Caco-2 (cell line): ENCODE results near the gene RAMACL. TPM values are rescaled to one million over a fixed set of nuclear protein-coding genes. Genes with fewer than 3 reads are reported as not detected.

Experiments
- BruUV-seq: library from RNA; stranded (reverse); fragments of 400-500 nt; replicated peaks from 2 replicates; lab custom pipeline; 2021; lab: Mats Ljungman, UMichigan
- CTCF ChIA-PET: fragments of 300-600 bp; sonication (Branson Sonifier 250); formaldehyde crosslinking; loops from one replicate; lab custom pipeline; 2022; ENCODE audit warnings: antibody characterized with exemption; lab: Charles Lee
- POLR2A ChIA-PET: fragments of 300-600 bp; sonication (Branson Sonifier 250); formaldehyde crosslinking; loops from one replicate; lab custom pipeline; 2022; ENCODE audit warnings: antibody characterized with exemption; lab: Charles Lee
- DNase-seq, 2 experiments: peaks; one replicate each; pipeline versions ENCODE4 v3.0.0 to v3.0.0-alpha.2; 2020 to 2022
- H3K27me3 ChIP-seq: replicated peaks from 2 replicates; pipeline ENCODE4 v1.6.0; 2011; ENCODE audit warnings: low read length; ENCODE audit not compliant: control insufficient read depth, insufficient read depth
- H3K36me3 ChIP-seq: 2 replicates; pipeline ENCODE4 v1.5.1; 2011; ENCODE audit warnings: low read length; ENCODE audit not compliant: control insufficient read depth, insufficient read depth
- H3K4me1 ChIP-seq: fragments of 250-450 bp; sonication (Bioruptor Pico); 2 replicates; pipeline ENCODE4 v1.5.1; 2020; ENCODE audit warnings: mild to moderate bottlenecking
- H3K4me3 ChIP-seq: 2 replicates; pipeline ENCODE4 v1.5.1; 2011; ENCODE audit warnings: low read depth, mild to moderate bottlenecking, control low read depth, low read length
- H3K9me3 ChIP-seq: fragments of 250-450 bp; sonication (Bioruptor Pico); 2 replicates; pipeline ENCODE4 v1.5.1; 2020; ENCODE audit warnings: mild to moderate bottlenecking, moderate library complexity
- H3K27ac Mint-ChIP-seq: one replicate; pipeline ENCODE4 v1.8.0; 2022; ENCODE audit warnings: mixed read lengths; ENCODE audit not compliant: unreplicated experiment
- H3K27me3 Mint-ChIP-seq: one replicate; pipeline ENCODE4 v1.8.0; 2022; ENCODE audit warnings: mixed read lengths; ENCODE audit not compliant: insufficient read depth, unreplicated experiment
- H3K36me3 Mint-ChIP-seq: one replicate; pipeline ENCODE4 v1.8.0; 2022; ENCODE audit warnings: mild to moderate bottlenecking, mixed read lengths; ENCODE audit not compliant: insufficient read depth, unreplicated experiment
- H3K4me1 Mint-ChIP-seq: one replicate; pipeline ENCODE4 v1.8.0; 2022; ENCODE audit warnings: low read depth, mixed read lengths; ENCODE audit not compliant: unreplicated experiment
- H3K4me3 Mint-ChIP-seq: one replicate; pipeline ENCODE4 v1.8.0; 2022; ENCODE audit warnings: mild to moderate bottlenecking, moderate library complexity, mixed read lengths; ENCODE audit not compliant: unreplicated experiment
- H3K9me3 Mint-ChIP-seq: one replicate; pipeline ENCODE4 v1.8.0; 2022; ENCODE audit warnings: mixed read lengths; ENCODE audit not compliant: unreplicated experiment
- intact Hi-C: fragments of 100-400 bp; cut with micrococcal nuclease; formaldehyde crosslinking; loops from one replicate; pipeline ENCODE4 v1.10.0; 2022; ENCODE audit not compliant: unreplicated experiment
- total RNA-seq: library from RNA; stranded (reverse); gene quantifications from 2 replicates; pipeline ENCODE4 v1.2.3, GENCODE V29; 2022
- TF ChIP-seq, protein P1 (sequence below), 2 experiments: fragments of 200-600 bp in 1 of 2; IDR thresholded peaks; 1 replicate in 1 of 2; 2 replicates in 1 of 2; pipeline versions ENCODE4 v1.5.1 to v1.8.0; 2011 to 2022; ENCODE audit warnings: antibody characterized with exemption in 1 of 2, control low read depth in 1 of 2, inconsistent platforms in 1 of 2, low read depth in 1 of 2, low read length in 1 of 2, mild to moderate bottlenecking in 1 of 2, moderate library complexity in 1 of 2; ENCODE audit not compliant: insufficient read depth in 1 of 2, severe bottlenecking in 1 of 2, unreplicated experiment in 1 of 2

RAMACL gene
- total RNA-seq, 1 experiment from 2014 or later: 0.20 TPM

DNA sequence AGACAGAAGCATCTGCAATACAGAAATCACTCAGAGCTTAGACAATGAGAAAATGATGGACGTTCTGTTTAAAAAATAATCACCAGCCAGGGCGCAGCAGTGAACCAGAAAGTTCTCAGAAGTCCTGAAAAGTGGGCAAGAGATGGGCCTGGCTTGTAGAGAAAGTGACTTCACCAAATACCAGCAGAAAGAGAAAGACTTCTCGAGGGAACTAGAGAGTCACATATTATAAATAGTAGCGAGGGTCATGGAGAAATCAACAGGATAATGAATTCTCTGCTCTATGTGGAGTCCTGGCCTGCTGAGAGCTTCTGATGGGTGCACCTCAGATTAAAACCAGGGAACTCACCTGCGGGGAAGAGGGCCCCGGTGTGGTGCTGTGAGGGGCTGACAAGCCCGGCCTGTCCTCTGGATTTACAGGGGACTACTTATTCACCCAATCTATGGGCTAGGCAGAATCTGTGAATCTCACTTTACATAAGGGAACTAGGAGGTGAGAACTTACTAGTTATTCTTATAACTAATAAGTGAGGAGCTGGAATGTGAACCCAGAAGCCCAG lies 5.6 kb upstream of the RAMACL start:
- H3K4me3 Mint-ChIP-seq: no peak overlapping the region
- Histone ChIP-seq H3K4me3 (no peak overlapping the region), H3K9me3 (no peaks in the 10 kb centered on the region), H3K27me3 (no peaks in the 10 kb centered on the region; the same call in 1 of the 2 replicates), H3K36me3 (no peaks in the 10 kb centered on the region), H3K4me1 (no peaks in the 10 kb centered on the region)
- DNase-seq: no peak
- no peaks in the 10 kb centered on the region for H3K4me1 Mint-ChIP-seq
- peaks cover 17% of the 10 kb centered on the region for H3K27me3 Mint-ChIP-seq
- ChIA-PET POLR2A (no interaction called here), CTCF (no interaction called here)
- BruUV-seq: no TSS peak
- TF ChIP-seq, protein P1, sequence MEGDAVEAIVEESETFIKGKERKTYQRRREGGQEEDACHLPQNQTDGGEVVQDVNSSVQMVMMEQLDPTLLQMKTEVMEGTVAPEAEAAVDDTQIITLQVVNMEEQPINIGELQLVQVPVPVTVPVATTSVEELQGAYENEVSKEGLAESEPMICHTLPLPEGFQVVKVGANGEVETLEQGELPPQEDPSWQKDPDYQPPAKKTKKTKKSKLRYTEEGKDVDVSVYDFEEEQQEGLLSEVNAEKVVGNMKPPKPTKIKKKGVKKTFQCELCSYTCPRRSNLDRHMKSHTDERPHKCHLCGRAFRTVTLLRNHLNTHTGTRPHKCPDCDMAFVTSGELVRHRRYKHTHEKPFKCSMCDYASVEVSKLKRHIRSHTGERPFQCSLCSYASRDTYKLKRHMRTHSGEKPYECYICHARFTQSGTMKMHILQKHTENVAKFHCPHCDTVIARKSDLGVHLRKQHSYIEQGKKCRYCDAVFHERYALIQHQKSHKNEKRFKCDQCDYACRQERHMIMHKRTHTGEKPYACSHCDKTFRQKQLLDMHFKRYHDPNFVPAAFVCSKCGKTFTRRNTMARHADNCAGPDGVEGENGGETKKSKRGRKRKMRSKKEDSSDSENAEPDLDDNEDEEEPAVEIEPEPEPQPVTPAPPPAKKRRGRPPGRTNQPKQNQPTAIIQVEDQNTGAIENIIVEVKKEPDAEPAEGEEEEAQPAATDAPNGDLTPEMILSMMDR (IDR thresholded peaks at IDR 0.05; ENCODE audit: insufficient read depth in 1 of 2, low read depth in 1 of 2, low read length in 1 of 2, severe bottlenecking in 1 of 2, unreplicated experiment in 1 of 2): no peak
- no peaks in the 10 kb centered on the region for H3K36me3 Mint-ChIP-seq
- no peaks in the 10 kb centered on the region for H3K9me3 Mint-ChIP-seq
- intact Hi-C loops: no loop called here
- H3K27ac Mint-ChIP-seq: no peak overlapping the region

DNA sequence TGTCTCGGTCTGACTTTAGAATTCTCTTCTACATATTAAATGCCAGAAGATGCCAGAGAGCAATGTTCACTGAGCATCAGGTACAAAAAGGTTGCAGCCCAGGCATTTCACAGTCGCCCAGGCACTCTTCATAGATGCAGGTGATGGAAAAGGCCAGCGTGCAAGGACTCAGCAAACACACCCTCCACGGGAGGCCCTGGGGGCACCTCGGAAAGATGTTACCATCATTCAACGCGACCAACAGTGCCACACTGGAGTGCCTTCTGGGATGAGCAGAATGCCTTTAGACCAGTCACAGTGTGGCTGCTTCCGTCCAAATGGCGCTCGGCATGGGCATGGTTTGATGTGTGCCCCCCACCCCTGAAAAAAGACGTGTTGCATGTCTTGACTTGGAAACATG lies 4.5 kb upstream of the RAMACL start:
- no peak for DNase-seq
- H3K9me3 Mint-ChIP-seq: no peaks in the 10 kb centered on the region
- H3K27ac Mint-ChIP-seq: no peak overlapping the region
- TF ChIP-seq, protein P1 (IDR thresholded peaks at IDR 0.05; ENCODE audit: insufficient read depth in 1 of 2, low read depth in 1 of 2, low read length in 1 of 2, severe bottlenecking in 1 of 2, unreplicated experiment in 1 of 2): no peak
- H3K27me3 ChIP-seq: no peaks in the 10 kb centered on the region
- no peaks in the 10 kb centered on the region for H3K36me3 ChIP-seq
- no peak overlapping the region for H3K4me3 Mint-ChIP-seq
- ChIA-PET POLR2A (no interaction called here), CTCF (no interaction called here)
- H3K4me1 ChIP-seq: no peaks in the 10 kb centered on the region
- intact Hi-C loops: no loop called here
- no peak overlapping the region for H3K4me3 ChIP-seq
- H3K36me3 Mint-ChIP-seq: no peaks in the 10 kb centered on the region
- H3K4me1 Mint-ChIP-seq: no peaks in the 10 kb centered on the region
- BruUV-seq: no TSS peak
- peaks cover 13% of the 10 kb centered on the region for H3K27me3 Mint-ChIP-seq
- H3K9me3 ChIP-seq: no peaks in the 10 kb centered on the region

DNA sequence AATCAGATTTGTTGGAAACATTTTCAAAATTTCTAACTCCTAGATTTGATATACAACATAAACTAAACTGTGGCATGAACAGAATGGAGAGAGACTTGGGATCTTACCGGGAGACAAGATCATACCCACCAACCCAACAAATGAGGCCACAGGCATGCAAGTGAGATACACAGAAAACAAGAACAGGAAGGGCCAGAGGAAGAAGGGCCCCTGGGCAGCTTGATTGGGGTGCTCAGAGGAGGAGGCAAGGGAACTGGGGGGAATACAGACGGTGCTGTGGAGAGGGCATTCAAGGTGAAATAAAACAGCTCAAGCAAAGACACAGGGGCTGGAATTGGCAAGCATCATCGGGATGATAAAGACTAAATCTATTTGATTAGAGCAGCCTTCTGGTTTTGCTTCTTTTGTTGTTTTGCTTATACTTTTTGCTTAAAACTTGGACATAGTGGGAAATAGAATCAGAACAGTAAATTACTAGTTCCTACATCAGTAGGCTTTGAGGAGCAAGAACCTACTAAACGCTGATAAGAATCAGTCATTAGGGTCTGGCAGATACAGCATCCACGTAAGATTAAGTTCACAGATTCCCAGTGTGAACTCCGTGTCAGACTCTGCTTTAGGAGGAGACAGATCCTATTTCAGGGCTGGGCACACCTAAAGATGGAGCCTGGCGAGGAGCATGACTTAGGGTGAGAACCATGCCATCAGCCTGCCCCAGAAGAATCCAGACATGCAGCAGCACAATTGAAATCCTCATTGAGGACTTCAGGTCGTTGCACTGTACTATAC lies 3.5 kb upstream of the RAMACL start:
- TF ChIP-seq, protein P1 (IDR thresholded peaks at IDR 0.05; ENCODE audit: insufficient read depth in 1 of 2, low read depth in 1 of 2, low read length in 1 of 2, severe bottlenecking in 1 of 2, unreplicated experiment in 1 of 2): no peak
- intact Hi-C loops: loop anchor here (5.0 kb wide), 1 partner anchor 37 kb away; the partner anchor contains the start of gene RPS6KA2
- DNase-seq: no peak
- no peaks in the 10 kb centered on the region for H3K4me1 ChIP-seq
- ChIA-PET CTCF (no interaction called here), POLR2A (no interaction called here)
- H3K4me1 Mint-ChIP-seq: no peaks in the 10 kb centered on the region
- no peaks in the 10 kb centered on the region for H3K36me3 Mint-ChIP-seq
- H3K9me3 ChIP-seq: no peaks in the 10 kb centered on the region
- no peaks in the 10 kb centered on the region for H3K9me3 Mint-ChIP-seq
- H3K4me3 ChIP-seq: no peak overlapping the region
- no peak overlapping the region for H3K4me3 Mint-ChIP-seq
- peaks cover 13% of the 10 kb centered on the region for H3K27me3 Mint-ChIP-seq
- BruUV-seq: no TSS peak
- H3K27ac Mint-ChIP-seq: no peak overlapping the region
- H3K36me3 ChIP-seq: no peaks in the 10 kb centered on the region
- no peaks in the 10 kb centered on the region for H3K27me3 ChIP-seq
